Measurements from ENCODE around the gene IKZF5. TPM values are rescaled to one million over a fixed set of nuclear protein-coding genes. Genes with fewer than 3 reads are reported as not detected.
A peak's percentile ranks its signal among the peaks of the same experiment; 100 is the strongest.

The IKZF5 gene
- polyA plus RNA-seq, 3 donors: 8.6 to 12.8 (median 9.8) TPM

- WGBS (ENCODE audit: insufficient coverage): no CpG with 5 or more reads among the region's 4 CpGs
- Mint-ChIP-seq H3K27ac (peak overlapping the region in 4 of 7 donors; percentile 40 to 96 (median 93)), H3K27me3 (ENCODE audit: low read depth in 3 of 3) (peaks cover 0 to 8% (median 3%) of the 10 kb centered on the region in 3 donors), H3K9me3 (no peaks in the 10 kb centered on the region), H3K4me1 (peaks cover 13% of the 10 kb centered on the region), H3K4me3 (peak overlapping the region; percentile 70 to 84), H3K36me3 (peaks cover 9 to 11% of the 10 kb centered on the region in 2 donors)
- Histone ChIP-seq H3K36me3 (replicated peaks in 1 of 2; ENCODE audit: control insufficient read depth in 1 of 2, insufficient read depth in 2 of 2, low read length in 2 of 2) (peaks cover 0 to 11% of the 10 kb centered on the region in 2 donors), H3K27me3 (ENCODE audit: control insufficient read depth in 2 of 2, insufficient read depth in 2 of 2, low read length in 2 of 2) (peaks cover 3 to 6% of the 10 kb centered on the region in 2 donors), H3K4me2 (replicated peaks; ENCODE audit: extremely low read depth, low read length, poor library complexity, severe bottlenecking) (peak overlapping the region; percentile 41), H3K9ac (ENCODE audit: insufficient read depth, low read length, poor library complexity, severe bottlenecking) (no peak overlapping the region), H3K4me1 (ENCODE audit: control insufficient read depth in 1 of 2, insufficient read depth in 2 of 2, low read length in 2 of 2) (peaks cover 14 to 16% of the 10 kb centered on the region in 2 donors), H3K4me3 (replicated peaks in 1 of 3; ENCODE audit: low read depth in 2 of 3, low read length in 3 of 3) (peak overlapping the region in 1 of 3 experiments; percentile 78), H3K27ac (ENCODE audit: low read depth in 1 of 2, low read length in 2 of 2) (no peak overlapping the region), H3K9me3 (replicated peaks in 1 of 2; ENCODE audit: control insufficient read depth in 1 of 2, insufficient read depth in 1 of 2, low read length in 2 of 2) (no peaks in the 10 kb centered on the region), H4K20me1 (ENCODE audit: insufficient read depth, low read length) (no peaks in the 10 kb centered on the region), H3K79me2 (ENCODE audit: insufficient read depth, low read length) (no peaks in the 10 kb centered on the region), H2AFZ (ENCODE audit: insufficient read depth, low read depth, low read length, poor library complexity, severe bottlenecking) (peak overlapping the region; percentile 18)
- TF ChIP-seq, protein P1, sequence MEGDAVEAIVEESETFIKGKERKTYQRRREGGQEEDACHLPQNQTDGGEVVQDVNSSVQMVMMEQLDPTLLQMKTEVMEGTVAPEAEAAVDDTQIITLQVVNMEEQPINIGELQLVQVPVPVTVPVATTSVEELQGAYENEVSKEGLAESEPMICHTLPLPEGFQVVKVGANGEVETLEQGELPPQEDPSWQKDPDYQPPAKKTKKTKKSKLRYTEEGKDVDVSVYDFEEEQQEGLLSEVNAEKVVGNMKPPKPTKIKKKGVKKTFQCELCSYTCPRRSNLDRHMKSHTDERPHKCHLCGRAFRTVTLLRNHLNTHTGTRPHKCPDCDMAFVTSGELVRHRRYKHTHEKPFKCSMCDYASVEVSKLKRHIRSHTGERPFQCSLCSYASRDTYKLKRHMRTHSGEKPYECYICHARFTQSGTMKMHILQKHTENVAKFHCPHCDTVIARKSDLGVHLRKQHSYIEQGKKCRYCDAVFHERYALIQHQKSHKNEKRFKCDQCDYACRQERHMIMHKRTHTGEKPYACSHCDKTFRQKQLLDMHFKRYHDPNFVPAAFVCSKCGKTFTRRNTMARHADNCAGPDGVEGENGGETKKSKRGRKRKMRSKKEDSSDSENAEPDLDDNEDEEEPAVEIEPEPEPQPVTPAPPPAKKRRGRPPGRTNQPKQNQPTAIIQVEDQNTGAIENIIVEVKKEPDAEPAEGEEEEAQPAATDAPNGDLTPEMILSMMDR (IDR thresholded peaks at IDR 0.05): no peak
- DNase-seq: peak; percentile 10 to 12 (median 11)
- intact Hi-C loops (cut with micrococcal nuclease): loop anchor here (2.0 kb wide), 2 partner anchors 26 to 28 kb away; partner anchors contain the start of genes ACADSB (in 2 of the 2), C10orf88 (in 2 of the 2) and IKZF5 (in 2 of the 2)
These were observed 27.5 kb downstream of the IKZF5 start for GRCh38 chr10:122981066-122981464.

GRCh38 chr10:122980209-122981065, 28.2 kb downstream of the IKZF5 start, which contains the start of gene PSTK:
Gene PSTK, plus strand, starts transcription at chr10:122980401. Its CDS starts 79 bp downstream, at chr10:122980480.
- Histone ChIP-seq H3K4me3 (replicated peaks in 1 of 3; ENCODE audit: low read depth in 2 of 3, low read length in 3 of 3) (peak within 1 kb of the TSS; percentile 78 to 94 (median 79)), H3K79me2 (ENCODE audit: insufficient read depth, low read length) (no peaks in the 10 kb centered on the region), H3K9me3 (replicated peaks in 1 of 2; ENCODE audit: control insufficient read depth in 1 of 2, insufficient read depth in 1 of 2, low read length in 2 of 2) (no peaks in the 10 kb centered on the region), H4K20me1 (ENCODE audit: insufficient read depth, low read length) (no peaks in the 10 kb centered on the region), H3K27me3 (ENCODE audit: control insufficient read depth in 2 of 2, insufficient read depth in 2 of 2, low read length in 2 of 2) (peaks cover 3 to 6% of the 10 kb centered on the region in 2 donors), H3K27ac (ENCODE audit: low read depth in 1 of 2, low read length in 2 of 2) (peak within 1 kb of the TSS; percentile 83 to 96), H3K36me3 (replicated peaks in 1 of 2; ENCODE audit: control insufficient read depth in 1 of 2, insufficient read depth in 2 of 2, low read length in 2 of 2) (peaks cover 0 to 11% of the 10 kb centered on the region in 2 donors), H3K4me1 (ENCODE audit: control insufficient read depth in 1 of 2, insufficient read depth in 2 of 2, low read length in 2 of 2) (peaks cover 14 to 16% of the 10 kb centered on the region in 2 donors), H3K9ac (ENCODE audit: insufficient read depth, low read length, poor library complexity, severe bottlenecking) (peak within 1 kb of the TSS; percentile 84), H2AFZ (ENCODE audit: insufficient read depth, low read depth, low read length, poor library complexity, severe bottlenecking) (peak within 1 kb of the TSS; percentile 93), H3K4me2 (replicated peaks; ENCODE audit: extremely low read depth, low read length, poor library complexity, severe bottlenecking) (peak within 1 kb of the TSS; percentile 70)
- Mint-ChIP-seq H3K9me3 (no peaks in the 10 kb centered on the region), H3K36me3 (peaks cover 7 to 9% of the 10 kb centered on the region in 2 donors), H3K4me3 (peak within 1 kb of the TSS; percentile 84 to 90), H3K27me3 (ENCODE audit: low read depth in 3 of 3) (peaks cover 0 to 8% (median 3%) of the 10 kb centered on the region in 3 donors), H3K27ac (peak within 1 kb of the TSS; percentile 91 to 98 (median 95)), H3K4me1 (peaks cover 13% of the 10 kb centered on the region)
- peak; percentile 88 to 95 (median 95) for DNase-seq
- TF ChIP-seq, protein P1 (IDR thresholded peaks at IDR 0.05): peak; percentile 97
- intact Hi-C loops (cut with micrococcal nuclease): loop anchor here (2.0 kb wide), 2 partner anchors 26 to 28 kb away; partner anchors contain the start of genes ACADSB (in 2 of the 2), C10orf88 (in 2 of the 2) and IKZF5 (in 2 of the 2)
- WGBS (ENCODE audit: insufficient coverage): under 1% methylated on average over 45 of the region's 73 CpGs
